ENCODE measurements around the gene TMEM213. TPM values are rescaled to one million over a fixed set of nuclear protein-coding genes. Genes with fewer than 3 reads are reported as not detected.

TMEM213 gene
- polyA plus RNA-seq, 1 donor from 2014 or later, result not detected

- H3K27me3 ChIP-seq (ENCODE audit: insufficient read depth, low read depth, low read length), result no peaks in the 10 kb centered on the region
- no peaks in the 10 kb centered on the region for H4K20me1 ChIP-seq (ENCODE audit: insufficient read depth)
- TF ChIP-seq TAF1 (IDR thresholded peaks at IDR 0.05; ENCODE audit: low read depth), result no peak
- TF ChIP-seq REST (IDR thresholded peaks at IDR 0.05; ENCODE audit: borderline replicate concordance), result no peak
Observed at GRCh38 chr7:138813945-138814344, 16.2 kb downstream of the TMEM213 start.

DNA sequence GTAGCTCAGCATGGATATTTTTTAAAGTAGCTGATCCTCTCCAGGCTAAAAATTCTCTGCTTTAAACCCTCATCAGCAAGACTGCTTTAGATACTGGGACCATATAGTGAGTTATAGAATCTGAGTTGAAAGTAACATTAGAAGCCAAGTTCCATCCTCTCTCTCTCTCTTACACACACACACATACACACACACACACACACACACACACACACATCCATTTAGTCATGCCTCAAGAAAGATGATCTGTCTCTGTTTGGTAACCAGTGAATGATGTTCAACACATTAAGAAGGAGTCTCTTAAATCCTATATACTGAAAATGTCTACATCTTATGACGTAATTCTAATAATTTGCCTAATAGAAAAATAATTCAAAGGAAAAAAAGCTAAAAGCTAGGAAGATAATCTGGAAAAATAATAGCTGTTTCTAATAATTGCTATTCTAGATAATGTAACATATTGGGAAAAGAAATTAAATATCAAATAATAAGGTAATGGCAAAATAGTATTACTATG is 17.1 kb downstream of the TMEM213 start:
- Histone ChIP-seq H2AFZ (ENCODE audit: low read depth, low read length) (no peak overlapping the region), H3K27me3 (ENCODE audit: insufficient read depth, low read depth, low read length) (no peaks in the 10 kb centered on the region), H3K9me3 (ENCODE audit: low read length) (no peaks in the 10 kb centered on the region), H3K9ac (ENCODE audit: low read length) (no peak overlapping the region), H3K79me2 (replicated peaks; ENCODE audit: insufficient read depth, low read length) (no peaks in the 10 kb centered on the region), H3K4me2 (ENCODE audit: low read length) (no peak overlapping the region), H3F3A (ENCODE audit: insufficient read depth, low read length, poor library complexity, severe bottlenecking) (no peaks in the 10 kb centered on the region), H3K36me3 (ENCODE audit: insufficient read depth, low read length) (no peaks in the 10 kb centered on the region), H3K27ac (ENCODE audit: low read length) (no peak overlapping the region), H3K4me3 (ENCODE audit: low read length) (no peak overlapping the region), H4K20me1 (ENCODE audit: insufficient read depth) (no peaks in the 10 kb centered on the region), H3K9me2 (ENCODE audit: insufficient read depth, low read length) (no peaks in the 10 kb centered on the region)
- TF ChIP-seq REST (IDR thresholded peaks at IDR 0.05; ENCODE audit: borderline replicate concordance), result no peak

More at GRCh38 chr7:138813945-138814344, 16.2 kb downstream of the TMEM213 start:
- Histone ChIP-seq H3K9me2 (ENCODE audit: insufficient read depth, low read length) (no peaks in the 10 kb centered on the region), H3K36me3 (ENCODE audit: insufficient read depth, low read length) (no peaks in the 10 kb centered on the region), H3K4me3 (ENCODE audit: low read length) (no peak overlapping the region), H3K79me2 (replicated peaks; ENCODE audit: insufficient read depth, low read length) (no peaks in the 10 kb centered on the region), H3K9me3 (ENCODE audit: low read length) (no peaks in the 10 kb centered on the region), H3K4me2 (ENCODE audit: low read length) (no peak overlapping the region), H2AFZ (ENCODE audit: low read depth, low read length) (no peak overlapping the region), H3K27ac (ENCODE audit: low read length) (no peak overlapping the region), H3F3A (ENCODE audit: insufficient read depth, low read length, poor library complexity, severe bottlenecking) (no peaks in the 10 kb centered on the region), H3K9ac (ENCODE audit: low read length) (no peak overlapping the region)

GRCh38 chr7:138816650-138817049 is 18.9 kb downstream of the TMEM213 start:
- H3K9me3 ChIP-seq (ENCODE audit: low read length), result no peaks in the 10 kb centered on the region
- H3K79me2 ChIP-seq (replicated peaks; ENCODE audit: insufficient read depth, low read length), result no peaks in the 10 kb centered on the region
- H3K27me3 ChIP-seq (ENCODE audit: insufficient read depth, low read depth, low read length), result no peaks in the 10 kb centered on the region
- no peaks in the 10 kb centered on the region for H3F3A ChIP-seq (ENCODE audit: insufficient read depth, low read length, poor library complexity, severe bottlenecking)
- H4K20me1 ChIP-seq (ENCODE audit: insufficient read depth), result no peaks in the 10 kb centered on the region
- no peak overlapping the region for H2AFZ ChIP-seq (ENCODE audit: low read depth, low read length)
- H3K27ac ChIP-seq (ENCODE audit: low read length), result no peak overlapping the region
- TF ChIP-seq POLR2AphosphoS5 (IDR thresholded peaks at IDR 0.05) (no peak), SMC3 (conservative IDR thresholded peaks at IDR 0.05; ENCODE audit: poor library complexity) (no peak), RAD21 (conservative IDR thresholded peaks at IDR 0.05) (no peak), EP300 (conservative IDR thresholded peaks at IDR 0.05; ENCODE audit: poor library complexity, severe bottlenecking) (no peak)
- H3K9ac ChIP-seq (ENCODE audit: low read length), result no peak overlapping the region
- no peaks in the 10 kb centered on the region for H3K9me2 ChIP-seq (ENCODE audit: insufficient read depth, low read length)
- H3K4me3 ChIP-seq (ENCODE audit: low read length), result no peak overlapping the region
- no peaks in the 10 kb centered on the region for H3K36me3 ChIP-seq (ENCODE audit: insufficient read depth, low read length)
- no peak overlapping the region for H3K4me2 ChIP-seq (ENCODE audit: low read length)
